ENCODE results near the gene BICRAL. TPM values are rescaled to one million over a fixed set of nuclear protein-coding genes. Genes with fewer than 3 reads are reported as not detected.

Gene BICRAL
- total and polyA plus RNA-seq, 4 donors, result 1.7 to 6.8 (median 3.9) TPM

GRCh38 chr6:42916288-42916687 lies 134.4 kb downstream of the BICRAL start:
- H3K9ac ChIP-seq (ENCODE audit: low read depth in 1 of 2, low read length in 2 of 2), result no peak overlapping the region
- no peak for DNase-seq (ENCODE audit: low spot score)
- H3K27me3 ChIP-seq (ENCODE audit: control insufficient read depth in 4 of 4, insufficient read depth in 4 of 4, low read length in 3 of 4), result no peaks in the 10 kb centered on the region
- H3K4me1 ChIP-seq (ENCODE audit: control insufficient read depth in 4 of 4, insufficient read depth in 4 of 4, low read length in 3 of 4), result peaks cover 0 to 4% (median 2%) of the 10 kb centered on the region in 4 donors
- H3K4me3 ChIP-seq (ENCODE audit: low read depth in 1 of 3, low read length in 3 of 3), result no peak overlapping the region
- no peaks in the 10 kb centered on the region for H3K9me3 ChIP-seq (ENCODE audit: control insufficient read depth in 4 of 4, low read length in 3 of 4)
- no peaks in the 10 kb centered on the region for H3K36me3 ChIP-seq (ENCODE audit: control insufficient read depth in 4 of 4, insufficient read depth in 3 of 4, low read depth in 1 of 4, low read length in 3 of 4)
- TF ChIP-seq HNF4G (IDR thresholded peaks at IDR 0.05) (no peak), FOXA1 (IDR thresholded peaks at IDR 0.05) (no peak), FOXA2 (IDR thresholded peaks at IDR 0.05) (no peak), JUND (IDR thresholded peaks at IDR 0.05) (no peak), RXRA (IDR thresholded peaks at IDR 0.05) (no peak), MAX (IDR thresholded peaks at IDR 0.05) (no peak), GABPA (IDR thresholded peaks at IDR 0.05 in 1 of 2, conservative IDR thresholded peaks at IDR 0.05 in 1 of 2) (no peak)
- TF ChIP-seq, protein P1, sequence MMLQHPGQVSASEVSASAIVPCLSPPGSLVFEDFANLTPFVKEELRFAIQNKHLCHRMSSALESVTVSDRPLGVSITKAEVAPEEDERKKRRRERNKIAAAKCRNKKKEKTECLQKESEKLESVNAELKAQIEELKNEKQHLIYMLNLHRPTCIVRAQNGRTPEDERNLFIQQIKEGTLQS (IDR thresholded peaks at IDR 0.05), result no peak
- H3K27ac ChIP-seq (ENCODE audit: low read depth in 1 of 2, low read length in 2 of 2), result no peak overlapping the region
- WGBS, result 93% methylated on average over 1 of the region's 1 CpG

Other genes with a start within 250 kb of the BICRAL start
- 10 to 100 TPM; 31.5 to 32.9 TPM for gene UBR2, start 218.0 kb upstream of the BICRAL start, total RNA-seq
- 1 to 10 TPM; 6.3 to 7.2 TPM for gene UBR2, start 218.0 kb upstream of the BICRAL start, polyA plus RNA-seq
- gene PRPH2, start 59.5 kb upstream of the BICRAL start, total RNA-seq, result under 1 TPM; 0.08 to 0.33 TPM
- under 1 TPM; 0.06 to 0.17 TPM for gene PRPH2, start 59.5 kb upstream of the BICRAL start, polyA plus RNA-seq
- gene TBCC, start 35.9 kb upstream of the BICRAL start, total RNA-seq, result 10 to 100 TPM; 12.4 to 13.5 TPM
- gene TBCC, start 35.9 kb upstream of the BICRAL start, polyA plus RNA-seq, result 10 to 100 TPM in 1 of 2 donors, 1 to 10 TPM in 1; 6.9 to 10.9 TPM
- 10 to 100 TPM; 51.9 to 63.8 TPM for gene RPL7L1, start 97.6 kb downstream of the BICRAL start, total RNA-seq
- gene RPL7L1, start 97.6 kb downstream of the BICRAL start, polyA plus RNA-seq, result 10 to 100 TPM; 39.6 to 43.8 TPM
- gene PTCRA, start 134.0 kb downstream of the BICRAL start, total RNA-seq, result 1 to 10 TPM in 1 of 2 donors, not detected in 1; 1.1 TPM
- under 1 TPM in 1 of 2 donors, not detected in 1; 0.63 TPM for gene PTCRA, start 134.0 kb downstream of the BICRAL start, polyA plus RNA-seq
- gene CNPY3, start 147.4 kb downstream of the BICRAL start, total RNA-seq, result 10 to 100 TPM; 17.2 to 18.0 TPM
- 10 to 100 TPM; 36.5 to 41.0 TPM for gene CNPY3, start 147.4 kb downstream of the BICRAL start, polyA plus RNA-seq
- gene GNMT, start 178.7 kb downstream of the BICRAL start, total RNA-seq, result 100 to 1,000 TPM in 1 of 2 donors, 10 to 100 TPM in 1; 10.5 to 140 TPM
- gene GNMT, start 178.7 kb downstream of the BICRAL start, polyA plus RNA-seq, result 100 to 1,000 TPM; 119 to 163 TPM
- gene PEX6, start 197.1 kb downstream of the BICRAL start, total RNA-seq, result 10 to 100 TPM; 15.1 to 20.7 TPM
- gene PEX6, start 197.1 kb downstream of the BICRAL start, polyA plus RNA-seq, result 10 to 100 TPM in 1 of 2 donors, 1 to 10 TPM in 1; 5.4 to 15.4 TPM
- gene PPP2R5D, start 202.5 kb downstream of the BICRAL start, total RNA-seq, result 10 to 100 TPM; 12.9 to 13.9 TPM
- gene PPP2R5D, start 202.5 kb downstream of the BICRAL start, polyA plus RNA-seq, result 10 to 100 TPM in 1 of 2 donors, 1 to 10 TPM in 1; 6.7 to 13.5 TPM
- 10 to 100 TPM; 10.7 to 24.0 TPM for gene MEA1, start 231.9 kb downstream of the BICRAL start, total RNA-seq
- gene MEA1, start 231.9 kb downstream of the BICRAL start, polyA plus RNA-seq, result 10 to 100 TPM; 37.2 to 50.3 TPM
- gene KLHDC3, start 232.2 kb downstream of the BICRAL start, total RNA-seq, result 10 to 100 TPM; 51.2 to 66.5 TPM
- 10 to 100 TPM; 30.9 to 49.9 TPM for gene KLHDC3, start 232.2 kb downstream of the BICRAL start, polyA plus RNA-seq
- gene RRP36, start 239.6 kb downstream of the BICRAL start, total RNA-seq, result 10 to 100 TPM; 23.4 to 33.4 TPM
- 10 to 100 TPM; 26.0 to 26.4 TPM for gene RRP36, start 239.6 kb downstream of the BICRAL start, polyA plus RNA-seq